Measurements from ENCODE around the gene MFSD11.

DNA sequence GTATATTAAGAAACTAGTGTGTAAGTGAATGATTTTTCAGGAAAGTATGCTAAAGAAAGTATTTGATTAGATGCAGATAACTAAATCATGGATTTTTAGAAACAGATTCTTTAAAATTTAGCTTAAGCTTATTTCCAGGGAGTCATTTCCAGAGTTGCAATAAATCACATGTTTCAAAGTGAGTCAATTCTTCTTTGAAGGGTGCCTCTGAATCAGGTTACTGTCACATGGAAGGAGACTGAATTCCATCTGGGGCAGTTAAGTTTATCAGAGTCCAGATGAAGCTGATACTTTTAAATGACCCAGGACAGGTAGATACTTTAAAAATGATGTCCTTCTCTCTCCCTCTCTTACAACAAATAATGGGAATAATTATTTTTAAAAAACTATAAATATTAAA lies 5.0 kb downstream of the MFSD11 start:
- TF ChIP-seq EZH2 (IDR thresholded peaks at IDR 0.05; ENCODE audit: borderline replicate concordance, insufficient read depth, low read length, poor library complexity, severe bottlenecking) (no peak), TAF1 (IDR thresholded peaks at IDR 0.05; ENCODE audit: low read depth) (no peak)

Measured in neural cell (in vitro differentiated cells).